Body of pancreas (tissue), 4 donors: ENCODE results near the gene LFNG.

Source experiments
- CTCF ChIP-seq, 7 experiments: fragments of 450-650 bp in 4 of 7; fragments of 200-600 bp in 3 of 7; sonication (generic) in 3 of 7; IDR thresholded peaks; one replicate each; pipeline ENCODE4 v1.5.1; 2016 to 2019; ENCODE audit warnings: antibody characterized with exemption in 7 of 7
- POLR2A ChIP-seq, 3 donors: fragments of 450-650 bp; IDR thresholded peaks; one replicate each; pipeline ENCODE4 v1.6.1; 2016; ENCODE audit warnings: antibody characterized with exemption in 3 of 3, mild to moderate bottlenecking in 2 of 3

GRCh38 chr7:2575046-2575732, 55.6 kb downstream of the LFNG start:
- TF ChIP-seq POLR2A (IDR thresholded peaks at IDR 0.05), result no peak
- TF ChIP-seq CTCF (IDR thresholded peaks at IDR 0.05), result no peak
